Measurements from ENCODE around the gene TMEM45B. TPM values are rescaled to one million over a fixed set of nuclear protein-coding genes. Genes with fewer than 3 reads are reported as not detected.

Gene TMEM45B
- total and polyA plus RNA-seq, 2 of the 13 experiments (the other 11 are each of a cell fraction or from before 2014, with no cell fraction given): 29.1 to 181 TPM

- H3K4me3 ChIP-seq (replicated peaks in 1 of 3; ENCODE audit: insufficient read depth in 1 of 3, low read depth in 2 of 3, low read length in 3 of 3): no peak overlapping the region
- H3K79me2 ChIP-seq (ENCODE audit: insufficient read depth, low read length): no peaks in the 10 kb centered on the region
- no peak overlapping the region for H2AFZ ChIP-seq (ENCODE audit: low read length)
- peaks cover 35% of the 10 kb centered on the region for H3K4me1 ChIP-seq (ENCODE audit: insufficient read depth, low read length)
- WGBS (ENCODE audit: low lambda C conversion rate): 88% methylated on average over 15 of the region's 15 CpGs
- no peaks in the 10 kb centered on the region for H4K20me1 ChIP-seq (ENCODE audit: insufficient read depth, low read length)
- DNase-seq (ENCODE audit: low spot score) (no peak), FAIRE-seq (no peak), ATAC-seq (no peak)
- peaks cover 9 to 33% of the 10 kb centered on the region in 2 experiments for H3K36me3 ChIP-seq (replicated peaks in 1 of 2; ENCODE audit: control insufficient read depth in 1 of 2, insufficient read depth in 2 of 2, low read length in 2 of 2)
- H3K27me3 ChIP-seq (ENCODE audit: control insufficient read depth in 1 of 2, insufficient read depth in 2 of 2, low read length in 2 of 2): no peaks in the 10 kb centered on the region
- in situ Hi-C loops (cut with HindIII; ENCODE audit: extremely low pct_ligation_motif_present, low pct_unique_long_range_greater_than_20kb): no loop called here
- H3K9ac ChIP-seq (ENCODE audit: insufficient read depth, low read depth, low read length): no peak overlapping the region
- no peak overlapping the region for H3K4me2 ChIP-seq (ENCODE audit: low read depth, low read length)
- H3K27ac ChIP-seq (ENCODE audit: extremely low read length, insufficient read depth, low read length): no peak overlapping the region
- BruUV-seq (replicated peaks): no TSS peak
- ChIA-PET POLR2A (no interaction called here), CTCF (ENCODE audit: low intra/inter-chr PET ratio, low total read pairs) (no interaction called here)
- H3K9me3 ChIP-seq (ENCODE audit: low read length): no peaks in the 10 kb centered on the region
- TF ChIP-seq GATAD2A (CRISPR knock-in tag; IDR thresholded peaks at IDR 0.05): peak; percentile 41
- TF ChIP-seq SRSF4 (IDR thresholded peaks at IDR 0.05; ENCODE audit: low read depth, low read length, poor library complexity, severe bottlenecking): no peak
- TF ChIP-seq POLR2AphosphoS5 (IDR thresholded peaks at IDR 0.05; ENCODE audit: low read depth, low read length): 0 out of 2 replicates have a peak, but pooled peaks have one; percentile 17
- peak; percentile 61; the same call in 1 of the 2 replicates for TF ChIP-seq CEBPB (IDR thresholded peaks at IDR 0.05; ENCODE audit: borderline replicate concordance, low read depth, low read length)
- 0 out of 2 replicates have a peak, but pooled peaks have one; percentile 40 for TF ChIP-seq ZBTB33 (CRISPR knock-in tag; IDR thresholded peaks at IDR 0.05)
- TF ChIP-seq TEF (CRISPR knock-in tag; IDR thresholded peaks at IDR 0.05): 0 out of 2 replicates have a peak, but pooled peaks have one; percentile 34
- TF ChIP-seq ZNF780A (CRISPR knock-in tag; IDR thresholded peaks at IDR 0.05): no peak
- TF ChIP-seq ZBTB38 (CRISPR knock-in tag; IDR thresholded peaks at IDR 0.05): 0 out of 2 replicates have a peak, but pooled peaks have one; percentile 43
- TF ChIP-seq CEBPG (CRISPR knock-in tag; IDR thresholded peaks at IDR 0.05): peak; percentile 41; the same call in 1 of the 2 replicates
- intact Hi-C loops (cut with micrococcal nuclease; ENCODE audit: unreplicated experiment): loop anchor here (5.0 kb wide), 1 partner anchor 65 kb away; no protein-coding TSS in a partner anchor
Measured at GRCh38 chr11:129852125-129852740, 36.6 kb downstream of the TMEM45B start.
